Adrenal gland (tissue), 12 donors: Measurements from ENCODE around the gene CHSY3. TPM values are rescaled to one million over a fixed set of nuclear protein-coding genes. Genes with fewer than 3 reads are reported as not detected.
A peak's percentile ranks its signal among the peaks of the same experiment; 100 is the strongest.

Experiments used
- DNase-seq, 7 donors: peaks; one replicate each; pipeline ENCODE4 v3.0.0-alpha.2; 2019 to 2020
- H3K27ac ChIP-seq, 5 donors: fragments of 200-600 bp; sonication (generic) in 4 of 5; 1 replicate in 3 of 5; 2 replicates in 2 of 5; pipeline versions ENCODE4 v1.5.1 to v1.8.0; 2016 to 2020; ENCODE audit warnings: mild to moderate bottlenecking in 1 of 5
- H3K27me3 ChIP-seq: fragments of 200-600 bp; 2 replicates; pipeline ENCODE4 v1.8.0; 2021
- H3K36me3 ChIP-seq, 2 donors: fragments of 200-600 bp; replicated peaks in 1 of 2; 1 replicate in 1 of 2; 2 replicates in 1 of 2; pipeline versions ENCODE4 v1.5.1 to v1.8.0; 2018 to 2022
- H3K4me1 ChIP-seq, 2 donors: fragments of 200-600 bp; replicated peaks in 1 of 2; 1 replicate in 1 of 2; 2 replicates in 1 of 2; pipeline versions ENCODE4 v1.5.1 to v1.8.0; 2018 to 2021
- H3K4me3 ChIP-seq, 4 donors: fragments of 200-600 bp; sonication (generic) in 3 of 4; one replicate each; pipeline ENCODE4 v1.5.1; 2016 to 2018
- H3K9me3 ChIP-seq, 3 donors: fragments of 200-600 bp; sonication (generic) in 1 of 3; replicated peaks in 1 of 3; 1 replicate in 2 of 3; 2 replicates in 1 of 3; pipeline versions ENCODE4 v1.5.1 to v1.8.0; 2016 to 2021
- CTCF ChIP-seq, 6 experiments: fragments of 450-650 bp in 4 of 6; fragments of 200-600 bp in 2 of 6; sonication (generic) in 1 of 6; IDR thresholded peaks; 1 replicate in 5 of 6; 2 replicates in 1 of 6; pipeline versions ENCODE4 v1.5.1 to v1.8.0; 2016 to 2021; ENCODE audit warnings: antibody characterized with exemption in 6 of 6, mild to moderate bottlenecking in 2 of 6, moderate library complexity in 1 of 6
- POLR2A ChIP-seq, 2 donors: fragments of 450-650 bp; IDR thresholded peaks; one replicate each; pipeline ENCODE4 v1.6.1; 2017; ENCODE audit warnings: antibody characterized with exemption in 2 of 2, mild to moderate bottlenecking in 2 of 2, moderate library complexity in 1 of 2
- WGBS, 4 donors: extraction: QIAGEN DNeasy Blood & Tissue Kit in 2 of 4; methylation state at CpG; one replicate each; pipeline versions ENCODE4 v1.1.5 to v1.1.7; 2013 to 2017; 5-methylcytosine and 5-hydroxymethylcytosine counted together
- intact Hi-C, 2 donors: fragments of 100-400 bp; cut with DNase I; formaldehyde crosslinking; loops; one replicate each; pipeline versions ENCODE4 v1.14.1 to v1.15.0; 2022 to 2023
- polyA plus RNA-seq, 3 donors: library from polyadenylated mRNA; stranded (reverse); fragments of 200-250 nt in 2 of 3; fragments of 350-450 nt in 1 of 3; fragmentation: Illumina TruSeq in 1 of 3; extraction: RNeasy Lipid Tissue Mini Kit (QIAGEN cat#74804) in 1 of 3; gene quantifications; one replicate each; pipeline ENCODE4 v1.2.3, GENCODE V29; 2013 to 2014
- total RNA-seq, 9 donors: library from RNA; depleted of rRNA in 4 of 9; stranded (reverse); fragments of >200 nt in 4 of 9; fragments of 120-200 nt in 1 of 9; fragmentation: NEBNext Ultra II Directional in 1 of 9; extraction: Animal tissue kit (Norgen Biotek cat#: 25700) in 1 of 9; gene quantifications; one replicate each; pipeline versions ENCODE4 v1.1.0 to v1.2.4, GENCODE V29; 2013 to 2023
- donor health status: healthy with polysubstance abuse.
- donor health status: Bipolar disorder and iron deficiency.
- donor health status: DM: yes; HTN: yes; CAD: no.
- donor health status: DM: no; HTN: no; CAD: no.
- donor health status: DM: no; HTN: no; CAD: no.
- donor health status: DM: yes; HTN: yes; CAD: no.

CHSY3 gene
- total and polyA plus RNA-seq, 12 donors = 0.08 to 2.5 (median 0.80) TPM

GRCh38 chr5:129904667-129905472 lies 605 bp downstream of the CHSY3 start:
- intact Hi-C loops = no loop called here
- Histone ChIP-seq H3K9me3 (no peaks in the 10 kb centered on the region), H3K27me3 (no peaks in the 10 kb centered on the region), H3K4me3 (peak overlapping the region in 3 of 4 donors; percentile 26 to 72 (median 62)), H3K4me1 (peaks cover 6 to 11% of the 10 kb centered on the region in 2 donors), H3K27ac (peak overlapping the region in 2 of 5 donors; percentile 52 to 76), H3K36me3 (no peaks in the 10 kb centered on the region)
- 0 to 1% (median 0%) methylated on average over 4 to 105 of the region's 105 CpGs; no CpG with 5 or more reads in 1 of the 4 donors for WGBS, 4 donors
- peak in 3 of 7 donors; percentile 8 to 25 (median 18) for DNase-seq
- TF ChIP-seq CTCF (IDR thresholded peaks at IDR 0.05) (no peak), POLR2A (IDR thresholded peaks at IDR 0.05) (no peak)

- intact Hi-C loops = no loop called here
- 1 to 3% (median 2%) methylated on average over 23 to 37 of the region's 37 CpGs for WGBS, 4 donors
- Histone ChIP-seq H3K27me3 (no peaks in the 10 kb centered on the region), H3K9me3 (no peaks in the 10 kb centered on the region), H3K36me3 (no peaks in the 10 kb centered on the region), H3K4me1 (peaks cover 6 to 11% of the 10 kb centered on the region in 2 donors), H3K4me3 (peak overlapping the region in 2 of 4 donors; percentile 26 to 62), H3K27ac (no peak overlapping the region)
- DNase-seq = peak in 1 of 7 donors; percentile 1
- TF ChIP-seq CTCF (IDR thresholded peaks at IDR 0.05) (no peak), POLR2A (IDR thresholded peaks at IDR 0.05) (no peak)
These were observed 1.4 kb downstream of the CHSY3 start for GRCh38 chr5:129905473-129906176.

- no peak for TF ChIP-seq POLR2A (IDR thresholded peaks at IDR 0.05)
- TF ChIP-seq CTCF (IDR thresholded peaks at IDR 0.05) = no peak
- peaks cover 6 to 11% of the 10 kb centered on the region in 2 donors for H3K4me1 ChIP-seq
- H3K4me3 ChIP-seq = peak overlapping the region in 1 of 4 donors; percentile 62
- 5 to 9% (median 7%) methylated on average over 20 of the region's 20 CpGs for WGBS, 4 donors
- DNase-seq = peak in 1 of 7 donors; percentile 13
- intact Hi-C loops = no loop called here
- no peaks in the 10 kb centered on the region for H3K9me3 ChIP-seq
- H3K36me3 ChIP-seq = no peaks in the 10 kb centered on the region
- H3K27ac ChIP-seq = no peak overlapping the region
- H3K27me3 ChIP-seq = no peaks in the 10 kb centered on the region
These were observed 2.1 kb downstream of the CHSY3 start for GRCh38 chr5:129906177-129906887.

- Histone ChIP-seq H3K4me3 (no peak overlapping the region), H3K27ac (no peak overlapping the region), H3K27me3 (no peaks in the 10 kb centered on the region), H3K9me3 (no peaks in the 10 kb centered on the region), H3K4me1 (peaks cover 6 to 11% of the 10 kb centered on the region in 2 donors), H3K36me3 (no peaks in the 10 kb centered on the region)
- intact Hi-C loops = no loop called here
- TF ChIP-seq POLR2A (IDR thresholded peaks at IDR 0.05) = no peak
- no peak for DNase-seq
- 82 to 93% (median 91%) methylated on average over 1 of the region's 1 CpG for WGBS, 4 donors
These were observed 5.0 kb downstream of the CHSY3 start for GRCh38 chr5:129909225-129909624.
